ENCODE results near the gene COPS7A.

The COPS7A gene

GRCh38 chr12:6771509-6772330 lies 47.9 kb downstream of the COPS7A start:
- Histone ChIP-seq H3K27me3 (ENCODE audit: control insufficient read depth, insufficient read depth, low read length) (peaks cover 54% of the 10 kb centered on the region), H3K36me3 (ENCODE audit: control insufficient read depth, insufficient read depth, low read length) (peaks cover 22% of the 10 kb centered on the region), H3K4me1 (ENCODE audit: control insufficient read depth, insufficient read depth, low read length) (peaks cover 27% of the 10 kb centered on the region), H3K9ac (ENCODE audit: low read depth, low read length) (no peak overlapping the region), H3K9me3 (ENCODE audit: control insufficient read depth, insufficient read depth, low read length) (no peaks in the 10 kb centered on the region), H3K27ac (ENCODE audit: low read depth, low read length) (no peak overlapping the region), H3K4me3 (ENCODE audit: low read depth, low read length) (no peak overlapping the region)

GRCh38 chr12:6772331-6772695 lies 48.5 kb downstream of the COPS7A start, which contains the start of gene LAG3:
TSS of gene LAG3 (plus strand) at chr12:6772520. CDS start at chr12:6772853, 333 bp downstream.
- Histone ChIP-seq H3K4me3 (ENCODE audit: low read depth, low read length) (peak within 1 kb of the TSS; percentile 45; the same call in 1 of the 2 replicates), H3K9ac (ENCODE audit: low read depth, low read length) (no peak within 1 kb of the TSS), H3K36me3 (ENCODE audit: control insufficient read depth, insufficient read depth, low read length) (peaks cover 22% of the 10 kb centered on the region), H3K9me3 (ENCODE audit: control insufficient read depth, insufficient read depth, low read length) (no peaks in the 10 kb centered on the region), H3K4me1 (ENCODE audit: control insufficient read depth, insufficient read depth, low read length) (peaks cover 27% of the 10 kb centered on the region), H3K27me3 (ENCODE audit: control insufficient read depth, insufficient read depth, low read length) (peaks cover 60% of the 10 kb centered on the region), H3K27ac (ENCODE audit: low read depth, low read length) (no peak within 1 kb of the TSS)

- H3K9me3 ChIP-seq (ENCODE audit: control insufficient read depth, insufficient read depth, low read length), result no peaks in the 10 kb centered on the region
- no peak overlapping the region for H3K9ac ChIP-seq (ENCODE audit: low read depth, low read length)
- peaks cover 64% of the 10 kb centered on the region for H3K27me3 ChIP-seq (ENCODE audit: control insufficient read depth, insufficient read depth, low read length)
- peaks cover 30% of the 10 kb centered on the region for H3K4me1 ChIP-seq (ENCODE audit: control insufficient read depth, insufficient read depth, low read length)
- no peak overlapping the region for H3K27ac ChIP-seq (ENCODE audit: low read depth, low read length)
- peaks cover 22% of the 10 kb centered on the region for H3K36me3 ChIP-seq (ENCODE audit: control insufficient read depth, insufficient read depth, low read length)
- H3K4me3 ChIP-seq (ENCODE audit: low read depth, low read length), result peak overlapping the region; percentile 45; the same call in 1 of the 2 replicates
Measured at GRCh38 chr12:6772726-6773589, 49.1 kb downstream of the COPS7A start.

GRCh38 chr12:6773590-6774351 lies 49.9 kb downstream of the COPS7A start:
- peaks cover 22% of the 10 kb centered on the region for H3K36me3 ChIP-seq (ENCODE audit: control insufficient read depth, insufficient read depth, low read length)
- peak overlapping the region; percentile 45; the same call in 1 of the 2 replicates for H3K4me3 ChIP-seq (ENCODE audit: low read depth, low read length)
- H3K9me3 ChIP-seq (ENCODE audit: control insufficient read depth, insufficient read depth, low read length), result no peaks in the 10 kb centered on the region
- H3K4me1 ChIP-seq (ENCODE audit: control insufficient read depth, insufficient read depth, low read length), result peaks cover 22% of the 10 kb centered on the region
- H3K27ac ChIP-seq (ENCODE audit: low read depth, low read length), result no peak overlapping the region
- peaks cover 70% of the 10 kb centered on the region for H3K27me3 ChIP-seq (ENCODE audit: control insufficient read depth, insufficient read depth, low read length)
- no peak overlapping the region for H3K9ac ChIP-seq (ENCODE audit: low read depth, low read length)

GRCh38 chr12:6774499-6775062 lies 50.7 kb downstream of the COPS7A start:
- no peak overlapping the region for H3K27ac ChIP-seq (ENCODE audit: low read depth, low read length)
- H3K4me1 ChIP-seq (ENCODE audit: control insufficient read depth, insufficient read depth, low read length), result peaks cover 21% of the 10 kb centered on the region
- H3K36me3 ChIP-seq (ENCODE audit: control insufficient read depth, insufficient read depth, low read length), result peaks cover 18% of the 10 kb centered on the region
- peaks cover 70% of the 10 kb centered on the region for H3K27me3 ChIP-seq (ENCODE audit: control insufficient read depth, insufficient read depth, low read length)
- H3K4me3 ChIP-seq (ENCODE audit: low read depth, low read length), result no peak overlapping the region
- H3K9me3 ChIP-seq (ENCODE audit: control insufficient read depth, insufficient read depth, low read length), result no peaks in the 10 kb centered on the region
- H3K9ac ChIP-seq (ENCODE audit: low read depth, low read length), result no peak overlapping the region

- Histone ChIP-seq H3K27me3 (ENCODE audit: control insufficient read depth, insufficient read depth, low read length) (peaks cover 70% of the 10 kb centered on the region), H3K4me1 (ENCODE audit: control insufficient read depth, insufficient read depth, low read length) (peaks cover 21% of the 10 kb centered on the region)
Measured at GRCh38 chr12:6775185-6776174, 51.6 kb downstream of the COPS7A start.

GRCh38 chr12:6777386-6777785 lies 53.5 kb downstream of the COPS7A start:
- peaks cover 61% of the 10 kb centered on the region for H3K27me3 ChIP-seq (ENCODE audit: control insufficient read depth, insufficient read depth, low read length)
- H3K4me3 ChIP-seq (ENCODE audit: low read depth, low read length), result no peak overlapping the region
- no peak overlapping the region for H3K27ac ChIP-seq (ENCODE audit: low read depth, low read length)
- peaks cover 17% of the 10 kb centered on the region for H3K4me1 ChIP-seq (ENCODE audit: control insufficient read depth, insufficient read depth, low read length)
- no peaks in the 10 kb centered on the region for H3K9me3 ChIP-seq (ENCODE audit: control insufficient read depth, insufficient read depth, low read length)
- H3K36me3 ChIP-seq (ENCODE audit: control insufficient read depth, insufficient read depth, low read length), result peaks cover 3% of the 10 kb centered on the region; the same call in 1 of the 2 replicates
- no peak overlapping the region for H3K9ac ChIP-seq (ENCODE audit: low read depth, low read length)

More at GRCh38 chr12:6775185-6776174, 51.6 kb downstream of the COPS7A start:
- Histone ChIP-seq H3K4me3 (ENCODE audit: low read depth, low read length) (no peak overlapping the region), H3K27ac (ENCODE audit: low read depth, low read length) (no peak overlapping the region), H3K9me3 (ENCODE audit: control insufficient read depth, insufficient read depth, low read length) (no peaks in the 10 kb centered on the region), H3K9ac (ENCODE audit: low read depth, low read length) (no peak overlapping the region), H3K36me3 (ENCODE audit: control insufficient read depth, insufficient read depth, low read length) (peaks cover 14% of the 10 kb centered on the region)

- Histone ChIP-seq H3K36me3 (ENCODE audit: control insufficient read depth, insufficient read depth, low read length) (peaks cover 3% of the 10 kb centered on the region; the same call in 1 of the 2 replicates), H3K27ac (ENCODE audit: low read depth, low read length) (no peak overlapping the region), H3K27me3 (ENCODE audit: control insufficient read depth, insufficient read depth, low read length) (peaks cover 53% of the 10 kb centered on the region), H3K9me3 (ENCODE audit: control insufficient read depth, insufficient read depth, low read length) (no peaks in the 10 kb centered on the region), H3K4me1 (ENCODE audit: control insufficient read depth, insufficient read depth, low read length) (peaks cover 12% of the 10 kb centered on the region), H3K4me3 (ENCODE audit: low read depth, low read length) (peak overlapping the region; percentile 64), H3K9ac (ENCODE audit: low read depth, low read length) (no peak overlapping the region)
Measured at GRCh38 chr12:6778217-6778573, 54.3 kb downstream of the COPS7A start.

GRCh38 chr12:6778574-6779550 lies 55.0 kb downstream of the COPS7A start:
- Histone ChIP-seq H3K9me3 (ENCODE audit: control insufficient read depth, insufficient read depth, low read length) (no peaks in the 10 kb centered on the region), H3K4me3 (ENCODE audit: low read depth, low read length) (peak overlapping the region; percentile 64), H3K36me3 (ENCODE audit: control insufficient read depth, insufficient read depth, low read length) (peaks cover 3% of the 10 kb centered on the region; the same call in 1 of the 2 replicates), H3K27ac (ENCODE audit: low read depth, low read length) (peak overlapping the region; percentile 16), H3K4me1 (ENCODE audit: control insufficient read depth, insufficient read depth, low read length) (peaks cover 11% of the 10 kb centered on the region), H3K9ac (ENCODE audit: low read depth, low read length) (no peak overlapping the region; the same call in 1 of the 2 replicates), H3K27me3 (ENCODE audit: control insufficient read depth, insufficient read depth, low read length) (peaks cover 46% of the 10 kb centered on the region)
